Measurements from ENCODE around the gene NGFR. TPM values are rescaled to one million over a fixed set of nuclear protein-coding genes. Genes with fewer than 3 reads are reported as not detected.
A peak's percentile ranks its signal among the peaks of the same experiment; 100 is the strongest.

NGFR gene
- total RNA-seq, 1 donor from 2014 or later = 0.53 TPM

DNA sequence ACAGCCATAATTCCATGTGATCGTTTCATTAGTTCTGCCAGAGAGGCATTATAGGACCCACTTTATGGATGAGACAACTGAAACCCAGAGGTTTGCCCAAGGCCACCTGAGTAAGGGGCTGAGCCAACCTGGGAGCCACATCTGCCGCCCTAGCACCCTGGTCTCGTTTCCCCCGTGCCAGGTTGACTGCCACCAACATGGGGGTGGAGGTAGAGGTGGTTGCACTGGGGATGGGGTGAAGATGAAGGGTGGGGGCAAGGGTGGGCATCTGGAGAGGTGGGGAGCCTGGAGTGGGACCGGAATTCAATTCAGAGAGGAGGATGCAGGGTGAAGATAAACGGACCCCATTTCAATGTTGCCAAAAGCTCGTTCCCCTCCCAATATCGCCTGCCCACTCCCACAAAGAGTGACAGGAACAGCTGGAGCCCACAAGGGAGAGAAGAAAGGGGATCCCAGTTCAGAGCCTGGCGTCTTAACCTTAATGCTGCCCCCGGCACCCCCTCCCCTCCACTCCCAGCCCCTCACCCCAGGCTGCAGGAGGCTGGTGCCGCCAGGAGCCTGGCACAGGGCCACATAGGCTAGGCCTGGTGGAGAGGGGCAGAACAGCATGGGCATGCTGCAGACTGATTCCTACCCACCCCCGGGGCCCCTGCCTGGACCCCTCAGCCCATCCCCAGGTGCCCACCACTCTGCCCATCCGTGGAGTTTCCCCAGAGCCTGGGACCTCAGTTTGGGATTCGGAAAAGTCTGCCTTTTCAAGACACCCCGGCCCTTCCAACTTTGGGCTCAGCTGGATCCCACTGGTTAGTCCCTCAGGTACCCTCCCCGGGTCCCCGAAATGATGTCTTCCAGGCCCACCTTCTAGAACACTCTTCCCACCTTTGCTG lies 29.6 kb downstream of the NGFR start:
- peak; percentile 1 for TF ChIP-seq CTCF (IDR thresholded peaks at IDR 0.05; ENCODE audit: insufficient read depth, low read length, severe bottlenecking)
- peaks cover 6% of the 10 kb centered on the region for H3K27me3 ChIP-seq (ENCODE audit: control insufficient read depth, insufficient read depth, low read length)
- no peaks in the 10 kb centered on the region for H3K36me3 ChIP-seq (ENCODE audit: control insufficient read depth, insufficient read depth, low read length)
- DNase-seq (ENCODE audit: low read depth) (no peak), FAIRE-seq (no peak)
- no peak overlapping the region for H3K4me3 ChIP-seq (ENCODE audit: low read depth, low read length)

GRCh38 chr17:49525831-49526741 lies 31.0 kb downstream of the NGFR start:
- no peak for TF ChIP-seq CTCF (IDR thresholded peaks at IDR 0.05; ENCODE audit: insufficient read depth, low read length, severe bottlenecking)
- FAIRE-seq (no peak), DNase-seq (ENCODE audit: low read depth) (no peak)
- no peaks in the 10 kb centered on the region for H3K36me3 ChIP-seq (ENCODE audit: control insufficient read depth, insufficient read depth, low read length)
- no peak overlapping the region for H3K4me3 ChIP-seq (ENCODE audit: low read depth, low read length)
- peaks cover 4% of the 10 kb centered on the region for H3K27me3 ChIP-seq (ENCODE audit: control insufficient read depth, insufficient read depth, low read length)

GRCh38 chr17:49527927-49528651 lies 33.0 kb downstream of the NGFR start:
- FAIRE-seq = no peak
- H3K4me3 ChIP-seq (ENCODE audit: low read depth, low read length) = no peak overlapping the region
- peaks cover 4% of the 10 kb centered on the region for H3K27me3 ChIP-seq (ENCODE audit: control insufficient read depth, insufficient read depth, low read length)
- no peaks in the 10 kb centered on the region for H3K36me3 ChIP-seq (ENCODE audit: control insufficient read depth, insufficient read depth, low read length)
- no peak for TF ChIP-seq CTCF (IDR thresholded peaks at IDR 0.05; ENCODE audit: insufficient read depth, low read length, severe bottlenecking)
- no peak for DNase-seq (ENCODE audit: low read depth)

DNA sequence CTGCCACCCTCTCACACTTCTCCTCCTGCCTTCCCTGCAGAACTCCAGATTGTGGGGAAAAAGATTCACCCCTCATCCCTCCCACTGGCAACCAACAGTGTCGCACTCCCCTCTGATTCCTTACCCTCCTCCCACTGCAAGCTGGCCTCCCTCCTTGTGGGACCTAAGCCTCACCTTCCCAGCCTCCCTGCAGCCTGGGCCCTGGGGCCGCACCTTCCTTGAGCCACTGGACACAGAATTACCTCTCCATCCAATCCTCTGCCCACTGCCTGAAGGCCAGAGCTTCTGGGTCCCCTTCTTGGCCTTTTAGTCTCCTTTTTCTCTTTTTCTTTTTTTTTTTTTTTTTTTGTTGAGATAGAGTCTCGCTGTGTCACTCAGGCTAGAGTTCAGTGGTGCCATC lies 33.9 kb downstream of the NGFR start:
- DNase-seq (ENCODE audit: low read depth) (no peak), FAIRE-seq (no peak)
- Histone ChIP-seq H3K27me3 (ENCODE audit: control insufficient read depth, insufficient read depth, low read length) (peaks cover 6% of the 10 kb centered on the region), H3K36me3 (ENCODE audit: control insufficient read depth, insufficient read depth, low read length) (no peaks in the 10 kb centered on the region), H3K4me3 (ENCODE audit: low read depth, low read length) (no peak overlapping the region)
- no peak for TF ChIP-seq CTCF (IDR thresholded peaks at IDR 0.05; ENCODE audit: insufficient read depth, low read length, severe bottlenecking)

GRCh38 chr17:49530118-49530517 lies 35.0 kb downstream of the NGFR start:
- DNase-seq (ENCODE audit: low read depth) (no peak), FAIRE-seq (no peak)
- no peak overlapping the region for H3K4me3 ChIP-seq (ENCODE audit: low read depth, low read length)
- peaks cover 6% of the 10 kb centered on the region for H3K27me3 ChIP-seq (ENCODE audit: control insufficient read depth, insufficient read depth, low read length)
- H3K36me3 ChIP-seq (ENCODE audit: control insufficient read depth, insufficient read depth, low read length) = no peaks in the 10 kb centered on the region
- no peak for TF ChIP-seq CTCF (IDR thresholded peaks at IDR 0.05; ENCODE audit: insufficient read depth, low read length, severe bottlenecking)

All from bronchial epithelial cell (primary cell).